GM18508 (cell line): ENCODE data around the gene FUT1.
"Not testable (repeated sequence)": the region's sequence is repeated elsewhere in the genome, so short reads cannot be mapped to it uniquely, and the experiment has no call there.

Experiments used
- ATAC-seq: cut with Tn5 transposase; IDR thresholded peaks from one replicate; pipeline ENCODE4 v1.9.1; 2021; ENCODE audit warnings: moderate number of reproducible peaks; ENCODE audit not compliant: insufficient read depth, unreplicated experiment

The FUT1 gene

GRCh38 chr19:48752496-48753365, at the start of gene FUT1:
TSS of gene FUT1 (minus strand) at chr19:48752641. CDS start at chr19:48751281, 1,360 bp downstream.
- ATAC-seq = no peak

GRCh38 chr19:48799358-48800300, 47.2 kb upstream of the FUT1 start:
- no peak for ATAC-seq

- ATAC-seq = no peak
Observed at GRCh38 chr19:48798937-48799336, 46.5 kb upstream of the FUT1 start.

GRCh38 chr19:48797103-48797502, 44.7 kb upstream of the FUT1 start:
- no peak for ATAC-seq

- ATAC-seq = no peak
Observed at GRCh38 chr19:48796298-48797083, 44.0 kb upstream of the FUT1 start.

- ATAC-seq = no peak
Observed at GRCh38 chr19:48795685-48796070, 43.2 kb upstream of the FUT1 start.

GRCh38 chr19:48795055-48795684, 42.7 kb upstream of the FUT1 start:
- ATAC-seq = no peak

- ATAC-seq = no peak
Observed at GRCh38 chr19:48794291-48794690, 41.9 kb upstream of the FUT1 start.

- no peak for ATAC-seq
Observed at GRCh38 chr19:48793271-48793670, 40.8 kb upstream of the FUT1 start.

GRCh38 chr19:48787331-48787730, 34.9 kb upstream of the FUT1 start:
- ATAC-seq = not testable (repeated sequence)

GRCh38 chr19:48786422-48786821, 34.0 kb upstream of the FUT1 start:
- ATAC-seq = not testable (repeated sequence)

GRCh38 chr19:48784527-48784926, 32.1 kb upstream of the FUT1 start:
- ATAC-seq = no peak

GRCh38 chr19:48780631-48781391, 28.4 kb upstream of the FUT1 start:
- ATAC-seq = no peak

- ATAC-seq = no peak
Observed at GRCh38 chr19:48779636-48780035, 27.2 kb upstream of the FUT1 start.

GRCh38 chr19:48777720-48778119, 25.3 kb upstream of the FUT1 start:
- ATAC-seq = no peak

- no peak for ATAC-seq
Observed at GRCh38 chr19:48777139-48777538, 24.7 kb upstream of the FUT1 start.

GRCh38 chr19:48772503-48772953, 20.1 kb upstream of the FUT1 start:
- no peak for ATAC-seq

GRCh38 chr19:48770734-48771472, 18.5 kb upstream of the FUT1 start:
- no peak for ATAC-seq
